ENCODE data around the gene TIE1.

Gene TIE1

GRCh38 chr1:43279666-43280065 is 21.1 kb upstream of the TIE1 start:
- TF ChIP-seq CTCF (conservative IDR thresholded peaks at IDR 0.05; ENCODE audit: low read length), result no peak
- DNase-seq (ENCODE audit: low read depth), result no peak
- H3K4me3 ChIP-seq (ENCODE audit: low read length), result no peak overlapping the region

GRCh38 chr1:43280692-43281091 is 20.1 kb upstream of the TIE1 start:
- DNase-seq (ENCODE audit: low read depth), result no peak
- TF ChIP-seq CTCF (conservative IDR thresholded peaks at IDR 0.05; ENCODE audit: low read length), result no peak
- H3K4me3 ChIP-seq (ENCODE audit: low read length), result no peak overlapping the region

GRCh38 chr1:43282220-43283195 is 18.3 kb upstream of the TIE1 start:
- no peak for DNase-seq (ENCODE audit: low read depth)
- TF ChIP-seq CTCF (conservative IDR thresholded peaks at IDR 0.05; ENCODE audit: low read length), result no peak
- no peak overlapping the region for H3K4me3 ChIP-seq (ENCODE audit: low read length)

- no peak for DNase-seq (ENCODE audit: low read depth)
- H3K4me3 ChIP-seq (ENCODE audit: low read length), result no peak overlapping the region
- no peak for TF ChIP-seq CTCF (conservative IDR thresholded peaks at IDR 0.05; ENCODE audit: low read length)
Measured at GRCh38 chr1:43284065-43284464, 16.7 kb upstream of the TIE1 start.

- H3K4me3 ChIP-seq (ENCODE audit: low read length), result no peak overlapping the region
- DNase-seq (ENCODE audit: low read depth), result no peak
Measured at GRCh38 chr1:43284546-43285110, 16.2 kb upstream of the TIE1 start.

GRCh38 chr1:43285269-43285990 is 15.4 kb upstream of the TIE1 start, which contains the start of gene C1orf210:
C1orf210 (minus strand) TSS chr1:43285581; CDS start chr1:43283270, 2,311 bp downstream.
- no peak within 1 kb of the TSS for H3K4me3 ChIP-seq (ENCODE audit: low read length)
- no peak for TF ChIP-seq CTCF (conservative IDR thresholded peaks at IDR 0.05; ENCODE audit: low read length)
- DNase-seq (ENCODE audit: low read depth), result no peak

More at GRCh38 chr1:43284546-43285110, 16.2 kb upstream of the TIE1 start:
- no peak for TF ChIP-seq CTCF (conservative IDR thresholded peaks at IDR 0.05; ENCODE audit: low read length)

Data from AG10803 (cell line).